ENCODE measurements around the gene ELFN1. TPM values are rescaled to one million over a fixed set of nuclear protein-coding genes. Genes with fewer than 3 reads are reported as not detected.

The ELFN1 gene
- total RNA-seq, 4 donors from 2014 or later: 0.12 to 1.0 (median 0.46) TPM

GRCh38 chr7:1685000-1685624, 15.0 kb downstream of the ELFN1 start:
- no peaks in the 10 kb centered on the region for H3K36me3 ChIP-seq
- no peak for DNase-seq
- H3K4me3 ChIP-seq: no peak overlapping the region
- no peaks in the 10 kb centered on the region for H3K4me1 ChIP-seq
- in situ Hi-C loops (cut with MboI; ENCODE audit: low sequenced_read_pairs in 4 of 4): no loop called here
- peaks cover 0 to 11% (median 0%) of the 10 kb centered on the region in 3 donors for H3K9me3 ChIP-seq
- TF ChIP-seq CTCF (IDR thresholded peaks at IDR 0.05 in 4 of 5, conservative IDR thresholded peaks at IDR 0.05 in 1 of 5) (no peak), POLR2A (IDR thresholded peaks at IDR 0.05) (no peak)
- peaks cover 0 to 12% (median 0%) of the 10 kb centered on the region in 3 donors for H3K27me3 ChIP-seq
- H3K27ac ChIP-seq: no peak overlapping the region
- intact Hi-C loops (cut with DNase I; ENCODE audit: low total_unique reads): no loop called here
- no peak for ATAC-seq

- intact Hi-C loops (cut with DNase I; ENCODE audit: low total_unique reads): no loop called here
- H3K9me3 ChIP-seq: peaks cover 0 to 11% (median 0%) of the 10 kb centered on the region in 3 donors
- peaks cover 6% of the 10 kb centered on the region in 2 donors for H3K4me1 ChIP-seq
- H3K27ac ChIP-seq: no peak overlapping the region
- H3K4me3 ChIP-seq: no peak overlapping the region
- no peak for DNase-seq
- TF ChIP-seq POLR2A (IDR thresholded peaks at IDR 0.05) (no peak), CTCF (IDR thresholded peaks at IDR 0.05 in 4 of 5, conservative IDR thresholded peaks at IDR 0.05 in 1 of 5) (no peak)
- no peak for ATAC-seq
- H3K36me3 ChIP-seq: no peaks in the 10 kb centered on the region
- in situ Hi-C loops (cut with MboI; ENCODE audit: low sequenced_read_pairs in 4 of 4): no loop called here
- peaks cover 0 to 16% (median 0%) of the 10 kb centered on the region in 3 donors for H3K27me3 ChIP-seq
These were observed 18.5 kb downstream of the ELFN1 start for GRCh38 chr7:1688542-1688941.

- in situ Hi-C loops (cut with MboI; ENCODE audit: low sequenced_read_pairs in 4 of 4) (no loop called here), intact Hi-C loops (cut with DNase I; ENCODE audit: low total_unique reads) (no loop called here)
- Histone ChIP-seq H3K27ac (no peak overlapping the region), H3K9me3 (peaks cover 0 to 10% (median 0%) of the 10 kb centered on the region in 3 donors), H3K4me3 (no peak overlapping the region), H3K36me3 (no peaks in the 10 kb centered on the region), H3K4me1 (peaks cover 6% of the 10 kb centered on the region in 2 donors), H3K27me3 (peaks cover 0 to 14% (median 4%) of the 10 kb centered on the region in 3 donors)
- TF ChIP-seq POLR2A (IDR thresholded peaks at IDR 0.05): no peak
- TF ChIP-seq CTCF (IDR thresholded peaks at IDR 0.05 in 4 of 5, conservative IDR thresholded peaks at IDR 0.05 in 1 of 5): no peak
- ATAC-seq: no peak
- DNase-seq: no peak
These were observed 19.2 kb downstream of the ELFN1 start for GRCh38 chr7:1689311-1689710.

- in situ Hi-C loops (cut with MboI; ENCODE audit: low sequenced_read_pairs in 4 of 4) (no loop called here), intact Hi-C loops (cut with DNase I; ENCODE audit: low total_unique reads) (no loop called here)
- peaks cover 0 to 13% (median 4%) of the 10 kb centered on the region in 3 donors for H3K27me3 ChIP-seq
- no peak for DNase-seq
- H3K36me3 ChIP-seq: no peaks in the 10 kb centered on the region
- TF ChIP-seq CTCF (IDR thresholded peaks at IDR 0.05 in 4 of 5, conservative IDR thresholded peaks at IDR 0.05 in 1 of 5): no peak
- no peak for TF ChIP-seq POLR2A (IDR thresholded peaks at IDR 0.05)
- peaks cover 6% of the 10 kb centered on the region in 2 donors for H3K4me1 ChIP-seq
- no peak overlapping the region for H3K27ac ChIP-seq
- no peak overlapping the region for H3K4me3 ChIP-seq
- no peaks in the 10 kb centered on the region for H3K9me3 ChIP-seq
- ATAC-seq: no peak
These were observed 20.4 kb downstream of the ELFN1 start for GRCh38 chr7:1690359-1690958.

Measured in gastrocnemius medialis (tissue), 4 donors.